NCI-H82 treated with DMSO at 0.1 percent for 48 hours (cell line): ENCODE measurements around the gene S100PBP.

Source experiments
- DNase-seq: peaks from one replicate; lab custom pipeline; 2025; ENCODE audit not compliant: unreplicated experiment; lab: John Stamatoyannopoulos, UW

S100PBP gene

GRCh38 chr1:32869923-32870614 lies 52.6 kb downstream of the S100PBP start:
- DNase-seq = no peak

GRCh38 chr1:32870615-32871363 lies 53.3 kb downstream of the S100PBP start, which contains the start of gene FNDC5:
FNDC5 (minus strand) TSS chr1:32870912.
- no peak for DNase-seq

GRCh38 chr1:32871364-32872191 lies 54.1 kb downstream of the S100PBP start:
- peak; percentile 30 for DNase-seq

GRCh38 chr1:32872192-32872460 lies 54.7 kb downstream of the S100PBP start:
- DNase-seq = no peak

GRCh38 chr1:32873484-32873883 lies 56.0 kb downstream of the S100PBP start:
- DNase-seq = no peak

- DNase-seq = no peak
Measured at GRCh38 chr1:32874860-32875752, 57.7 kb downstream of the S100PBP start.

- DNase-seq = peak; percentile 67
Measured at GRCh38 chr1:32876341-32877210, 59.1 kb downstream of the S100PBP start.

DNA sequence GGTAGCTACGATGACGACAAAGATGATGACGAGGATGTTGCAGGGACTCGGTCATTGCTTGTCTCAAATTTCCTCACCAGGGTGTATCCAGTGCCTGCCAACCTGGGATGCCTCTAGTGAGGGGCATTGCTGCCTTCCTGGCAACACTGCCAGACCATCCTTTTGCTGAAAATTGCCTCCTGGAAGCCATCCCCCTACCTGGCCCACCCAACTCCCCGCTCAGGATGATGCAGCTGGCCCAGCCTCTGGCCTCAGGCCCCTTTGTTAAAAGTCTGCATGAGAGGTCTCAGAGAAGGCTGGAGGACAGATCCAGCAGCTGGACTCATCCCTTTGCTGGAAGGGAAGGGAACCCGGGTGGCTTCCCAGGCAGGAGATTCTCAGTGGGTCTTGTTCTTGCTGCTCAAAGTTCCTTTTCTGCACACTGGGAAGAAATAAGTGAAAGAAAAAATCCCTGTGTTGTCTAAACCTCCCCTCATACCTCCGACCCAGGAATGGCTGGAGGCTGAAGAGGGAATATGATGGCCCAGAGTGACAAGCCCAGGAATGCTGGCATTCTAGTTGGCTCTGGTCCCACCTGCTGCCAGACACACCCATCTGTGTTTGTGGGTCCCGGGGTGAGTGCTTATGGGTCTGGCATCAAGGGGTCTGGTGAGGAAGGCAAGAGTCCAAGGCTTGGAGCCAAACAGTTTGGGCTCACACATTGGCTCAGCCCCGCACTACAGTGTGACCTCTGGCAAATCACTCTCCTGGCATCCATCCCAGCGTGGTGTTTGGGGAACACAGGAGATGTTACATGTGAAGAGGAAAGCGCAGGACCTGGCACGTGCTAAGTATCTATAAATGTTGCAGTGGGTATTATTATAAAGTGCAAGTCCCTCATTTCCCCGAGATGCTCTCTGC lies 60.0 kb downstream of the S100PBP start:
- no peak for DNase-seq

DNA sequence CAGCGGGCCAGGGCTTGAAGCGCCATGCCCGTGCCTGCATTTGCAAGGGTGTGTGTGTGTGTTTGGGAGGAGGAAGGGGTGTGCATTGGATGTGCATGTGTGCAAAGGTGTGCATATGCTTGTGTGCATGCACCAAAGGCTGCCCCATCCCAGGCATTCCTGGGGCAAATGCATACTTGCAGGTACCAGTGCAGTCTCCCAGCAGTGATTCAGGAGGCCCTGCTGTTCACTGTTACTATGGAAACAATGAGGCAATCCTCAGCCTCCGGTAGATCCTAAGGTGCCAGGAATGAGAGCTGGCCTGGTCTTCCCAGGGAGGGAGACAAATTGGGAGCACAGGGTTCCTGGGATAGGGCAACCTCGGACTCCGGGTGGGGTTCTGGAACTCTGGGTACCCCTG lies 60.7 kb downstream of the S100PBP start:
- DNase-seq = no peak

- no peak for DNase-seq
Measured at GRCh38 chr1:32878637-32879041, 61.2 kb downstream of the S100PBP start.

GRCh38 chr1:32881291-32881690 lies 63.8 kb downstream of the S100PBP start:
- peak; percentile 65 for DNase-seq

DNA sequence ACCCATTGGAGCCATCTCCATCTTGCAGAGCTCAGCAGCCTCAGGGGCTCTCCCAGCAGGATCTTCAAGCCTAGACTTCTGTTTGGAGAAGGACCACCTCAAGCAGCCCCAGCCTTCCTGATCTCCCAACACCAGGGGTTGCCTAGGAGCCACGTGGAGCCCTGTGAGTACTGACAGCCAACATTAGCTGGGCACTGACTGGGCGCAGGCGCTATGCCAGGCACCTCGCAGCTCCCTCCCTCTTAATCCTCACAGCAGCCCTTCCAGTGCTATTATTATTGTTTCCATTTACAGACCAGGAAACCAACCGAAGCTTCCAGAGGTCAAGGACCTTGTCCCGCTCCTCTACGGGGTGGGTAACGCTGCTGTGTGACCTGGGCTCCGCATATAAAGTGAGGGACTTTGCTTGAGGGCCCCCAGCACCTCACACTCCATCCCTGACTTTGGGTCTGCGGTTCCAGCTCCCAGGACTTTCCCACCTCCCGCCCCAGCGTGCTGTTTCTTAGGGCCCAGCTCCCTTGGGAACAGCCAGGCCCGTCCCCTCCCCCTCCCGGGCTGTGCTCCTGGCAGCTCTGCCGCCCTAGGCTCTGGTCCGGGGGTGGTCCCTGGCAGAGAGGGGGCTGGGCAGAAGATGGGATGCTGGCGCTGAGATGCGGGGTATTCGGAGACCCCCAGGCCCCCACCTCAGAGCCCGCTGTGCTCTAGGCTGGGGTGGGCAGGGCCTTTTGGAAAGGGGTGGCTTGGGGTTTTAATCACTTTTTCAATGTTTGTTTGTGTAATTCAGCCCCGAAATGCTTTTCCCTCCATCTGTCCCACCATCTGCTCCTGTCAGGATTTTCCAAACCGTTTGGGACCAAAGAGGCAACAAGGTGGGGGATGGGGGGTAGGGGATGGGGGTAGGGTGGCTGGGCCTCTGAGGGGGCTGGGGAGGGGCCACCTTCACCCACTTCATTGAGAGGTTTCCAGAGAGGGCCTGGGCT lies 64.7 kb downstream of the S100PBP start:
- peak; percentile 98 for DNase-seq

DNA sequence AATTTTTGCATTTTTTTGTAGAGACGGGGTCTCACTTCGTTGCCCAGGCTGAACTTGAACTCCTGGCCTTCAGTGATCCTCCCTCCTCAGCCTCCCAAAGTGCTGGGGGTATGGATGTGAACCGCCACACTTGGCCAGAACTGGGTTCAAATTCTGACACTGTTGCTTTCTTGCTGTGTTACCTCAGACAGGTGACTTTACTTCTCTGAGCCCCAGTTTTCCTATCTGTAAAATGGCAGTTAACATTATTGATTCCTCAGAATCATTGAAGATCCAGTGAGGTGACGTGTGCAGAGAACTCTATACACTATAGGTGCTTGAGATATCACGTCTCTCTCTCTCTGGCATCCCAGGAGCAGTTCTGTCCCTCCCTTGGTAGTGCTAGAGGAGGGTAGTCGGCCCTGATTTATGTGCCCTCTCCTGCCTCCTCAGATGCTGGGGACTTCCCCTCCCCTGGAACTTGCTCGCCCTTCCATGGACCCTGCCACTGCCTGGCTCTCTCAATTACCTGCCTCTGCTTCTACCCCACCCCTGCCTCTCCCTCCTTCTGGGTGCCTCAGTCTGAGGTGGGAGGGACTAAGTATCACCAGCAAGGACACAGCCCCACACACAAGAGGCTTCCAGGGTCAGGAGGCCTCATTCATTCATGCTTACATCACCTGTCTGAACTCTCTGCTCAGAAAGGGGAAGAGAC lies 66.0 kb downstream of the S100PBP start:
- DNase-seq = peak; percentile 69

GRCh38 chr1:32884032-32884372 lies 66.5 kb downstream of the S100PBP start:
- no peak for DNase-seq

DNA sequence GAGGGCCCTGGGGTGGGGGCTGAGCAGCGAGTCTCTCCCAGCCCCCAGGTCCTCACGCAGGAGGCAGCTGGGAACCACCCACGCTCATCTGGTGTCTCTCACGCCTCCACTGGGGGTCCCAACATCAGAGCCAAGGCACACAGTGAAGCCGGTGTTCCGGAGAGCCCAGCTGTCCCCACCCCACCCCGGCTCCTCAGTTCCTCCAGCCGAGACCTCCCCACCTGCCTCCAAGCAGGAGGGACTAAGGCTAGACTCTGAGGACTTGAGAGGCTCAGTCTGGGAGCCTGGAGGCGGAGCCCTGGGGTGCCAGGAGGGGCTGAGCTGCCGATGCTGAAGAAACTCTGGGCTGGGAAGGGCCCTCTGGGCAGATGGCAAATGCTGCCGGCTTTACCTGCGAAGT lies 67.3 kb downstream of the S100PBP start:
- DNase-seq = peak; percentile 83

DNA sequence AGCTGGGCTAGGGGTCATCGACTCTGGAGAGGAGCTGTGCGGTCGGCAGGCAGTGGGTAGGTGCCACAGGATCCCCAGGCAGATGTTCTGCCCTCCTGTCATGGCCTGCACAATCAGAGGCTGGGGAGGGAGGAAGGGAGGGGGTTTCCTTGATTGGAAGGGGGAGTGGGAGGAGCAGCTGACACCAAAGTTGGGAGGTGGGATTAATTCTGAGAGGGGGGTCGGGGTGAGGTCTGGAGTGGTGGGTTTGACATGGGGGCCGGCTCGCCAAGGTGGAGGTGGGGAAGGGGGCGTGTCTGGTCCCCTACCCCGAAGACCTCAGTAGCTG lies 68.2 kb downstream of the S100PBP start:
- DNase-seq = peak; percentile 74
